CD4-positive, CD25-positive, alpha-beta regulatory T cell (primary cell): ENCODE data around the gene ZKSCAN1. TPM values are rescaled to one million over a fixed set of nuclear protein-coding genes. Genes with fewer than 3 reads are reported as not detected.

ENCODE experiments used
- ATAC-seq, 2 donors: fragments of 150-1000 bp; cut with Tn5 transposase; one replicate each; pipeline ENCODE4 v1.10.0; 2021; ENCODE audit warnings: low read depth in 2 of 2, moderate number of reproducible peaks in 2 of 2, moderate library complexity in 1 of 2
- DNase-seq, 3 donors: peaks; one replicate each; pipeline versions ENCODE4 v3.0.0 to v3.0.0-alpha.2; 2012 to 2022; ENCODE audit warnings: mixed read lengths in 1 of 3
- H3K27ac ChIP-seq: one replicate; pipeline ENCODE4 v1.7.0; 2013; ENCODE audit warnings: mild to moderate bottlenecking, low read length; ENCODE audit not compliant: insufficient read depth, poor library complexity, severe bottlenecking
- H3K27me3 ChIP-seq: one replicate; pipeline ENCODE4 v1.7.0; 2013; ENCODE audit warnings: low read length; ENCODE audit not compliant: control insufficient read depth, insufficient read depth
- H3K36me3 ChIP-seq: one replicate; pipeline ENCODE4 v1.7.0; 2013; ENCODE audit warnings: mild to moderate bottlenecking, low read length, moderate library complexity; ENCODE audit not compliant: control insufficient read depth, insufficient read depth
- H3K4me1 ChIP-seq: 2 replicates; pipeline ENCODE4 v1.7.0; 2013; ENCODE audit warnings: mild to moderate bottlenecking, low read length; ENCODE audit not compliant: insufficient read depth, control insufficient read depth, poor library complexity, severe bottlenecking
- H3K4me3 ChIP-seq: one replicate; pipeline ENCODE4 v1.7.0; 2013; ENCODE audit warnings: low read depth, mild to moderate bottlenecking, low read length, moderate library complexity
- H3K9me3 ChIP-seq, 2 experiments: 1 replicate in 1 of 2; 2 replicates in 1 of 2; pipeline ENCODE4 v1.7.0; 2013; ENCODE audit warnings: low read length in 2 of 2, mild to moderate bottlenecking in 1 of 2, moderate library complexity in 1 of 2; ENCODE audit not compliant: control insufficient read depth in 2 of 2
- H3K27ac Mint-ChIP-seq, 3 donors: one replicate each; pipeline ENCODE4 v1.8.0; 2020 to 2022; ENCODE audit warnings: mild to moderate bottlenecking in 3 of 3, mixed read lengths in 3 of 3, moderate library complexity in 2 of 3
- H3K27me3 Mint-ChIP-seq: one replicate; pipeline ENCODE4 v1.8.0; 2022; ENCODE audit warnings: mild to moderate bottlenecking, mixed read lengths
- H3K36me3 Mint-ChIP-seq: one replicate; pipeline ENCODE4 v1.8.0; 2020; ENCODE audit warnings: mixed read lengths
- H3K4me1 Mint-ChIP-seq, 4 donors: one replicate each; pipeline ENCODE4 v1.8.0; 2020 to 2022; ENCODE audit warnings: mixed read lengths in 4 of 4, mild to moderate bottlenecking in 1 of 4
- H3K4me3 Mint-ChIP-seq, 4 donors: one replicate each; pipeline ENCODE4 v1.8.0; 2020 to 2022; ENCODE audit warnings: mild to moderate bottlenecking in 4 of 4, mixed read lengths in 4 of 4, moderate library complexity in 3 of 4
- H3K9me3 Mint-ChIP-seq, 7 donors: one replicate each; pipeline ENCODE4 v1.8.0; 2020 to 2022; ENCODE audit warnings: mixed read lengths in 7 of 7, mild to moderate bottlenecking in 3 of 7, moderate library complexity in 2 of 7
- polyA plus RNA-seq, 4 donors: library from polyadenylated mRNA; unstranded; fragments of 300-500 nt; fragmentation: Illumina TruSeq; gene quantifications; one replicate each; pipeline ENCODE4 v1.2.3, GENCODE V29; 2021
- total RNA-seq: library from RNA; stranded (reverse); gene quantifications from one replicate; pipeline ENCODE4 v1.2.3, GENCODE V29; 2022

Gene ZKSCAN1
- total and polyA plus RNA-seq, 5 donors from 2014 or later: 21.6 to 57.8 (median 27.2) TPM

- no peak overlapping the region for H3K4me3 Mint-ChIP-seq
- no peak overlapping the region for H3K4me3 ChIP-seq
- DNase-seq: no peak
- no peak overlapping the region for H3K27ac ChIP-seq
- no peaks in the 10 kb centered on the region for H3K9me3 ChIP-seq
- peaks cover 30% of the 10 kb centered on the region for H3K36me3 Mint-ChIP-seq
- no peaks in the 10 kb centered on the region for H3K27me3 Mint-ChIP-seq
- ATAC-seq: no peak
- no peaks in the 10 kb centered on the region for H3K4me1 Mint-ChIP-seq
- no peak overlapping the region for H3K27ac Mint-ChIP-seq
- H3K4me1 ChIP-seq: no peaks in the 10 kb centered on the region
- no peaks in the 10 kb centered on the region for H3K9me3 Mint-ChIP-seq
- no peaks in the 10 kb centered on the region for H3K27me3 ChIP-seq
- H3K36me3 ChIP-seq: peaks cover 22% of the 10 kb centered on the region
These were observed 46.3 kb downstream of the ZKSCAN1 start for GRCh38 chr7:100061518-100062193.

- Histone ChIP-seq H3K9me3 (no peaks in the 10 kb centered on the region), H3K27ac (no peak overlapping the region), H3K4me1 (no peaks in the 10 kb centered on the region), H3K36me3 (peaks cover 17% of the 10 kb centered on the region), H3K4me3 (no peak overlapping the region), H3K27me3 (no peaks in the 10 kb centered on the region)
- DNase-seq (no peak), ATAC-seq (no peak)
- no peak overlapping the region for H3K27ac Mint-ChIP-seq
- peaks cover 33% of the 10 kb centered on the region for H3K36me3 Mint-ChIP-seq
- no peaks in the 10 kb centered on the region for H3K27me3 Mint-ChIP-seq
- H3K4me3 Mint-ChIP-seq: no peak overlapping the region
- H3K9me3 Mint-ChIP-seq: peaks cover 0 to 2% (median 0%) of the 10 kb centered on the region in 7 donors
- H3K4me1 Mint-ChIP-seq: no peaks in the 10 kb centered on the region
These were observed 48.0 kb downstream of the ZKSCAN1 start for GRCh38 chr7:100063376-100063775.

DNA sequence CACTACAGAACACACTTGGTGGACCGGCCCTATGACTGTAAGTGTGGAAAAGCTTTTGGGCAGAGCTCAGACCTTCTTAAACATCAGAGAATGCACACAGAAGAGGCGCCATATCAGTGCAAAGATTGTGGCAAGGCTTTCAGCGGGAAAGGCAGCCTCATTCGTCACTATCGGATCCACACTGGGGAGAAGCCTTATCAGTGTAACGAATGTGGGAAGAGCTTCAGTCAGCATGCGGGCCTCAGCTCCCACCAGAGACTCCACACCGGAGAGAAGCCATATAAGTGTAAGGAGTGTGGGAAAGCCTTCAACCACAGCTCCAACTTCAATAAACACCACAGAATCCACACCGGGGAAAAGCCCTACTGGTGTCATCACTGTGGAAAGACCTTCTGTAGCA, 48.8 kb downstream of the ZKSCAN1 start:
- Mint-ChIP-seq H3K27ac (no peak overlapping the region), H3K36me3 (peaks cover 33% of the 10 kb centered on the region), H3K27me3 (no peaks in the 10 kb centered on the region), H3K9me3 (peaks cover 0 to 2% (median 0%) of the 10 kb centered on the region in 7 donors), H3K4me1 (no peaks in the 10 kb centered on the region), H3K4me3 (no peak overlapping the region)
- no peak for ATAC-seq
- Histone ChIP-seq H3K4me1 (no peaks in the 10 kb centered on the region), H3K27ac (no peak overlapping the region), H3K36me3 (peaks cover 17% of the 10 kb centered on the region), H3K9me3 (no peaks in the 10 kb centered on the region), H3K4me3 (no peak overlapping the region), H3K27me3 (no peaks in the 10 kb centered on the region)
- no peak for DNase-seq

GRCh38 chr7:100065452-100066186, 50.2 kb downstream of the ZKSCAN1 start:
- Mint-ChIP-seq H3K27me3 (no peaks in the 10 kb centered on the region), H3K4me3 (no peak overlapping the region), H3K36me3 (peaks cover 37% of the 10 kb centered on the region), H3K27ac (no peak overlapping the region), H3K9me3 (peaks cover 0 to 6% (median 1%) of the 10 kb centered on the region in 7 donors), H3K4me1 (no peaks in the 10 kb centered on the region)
- Histone ChIP-seq H3K27ac (no peak overlapping the region), H3K9me3 (peaks cover 2 to 6% of the 10 kb centered on the region in 2 experiments), H3K4me1 (no peaks in the 10 kb centered on the region), H3K36me3 (peaks cover 27% of the 10 kb centered on the region), H3K4me3 (no peak overlapping the region), H3K27me3 (no peaks in the 10 kb centered on the region)
- ATAC-seq (no peak), DNase-seq (no peak)

GRCh38 chr7:100066953-100067352, 51.6 kb downstream of the ZKSCAN1 start:
- Mint-ChIP-seq H3K4me3 (no peak overlapping the region), H3K27me3 (no peaks in the 10 kb centered on the region), H3K9me3 (peaks cover 0 to 19% (median 9%) of the 10 kb centered on the region in 7 donors), H3K36me3 (peaks cover 45% of the 10 kb centered on the region), H3K4me1 (peaks cover 0 to under 1% (median 0%) of the 10 kb centered on the region in 4 donors), H3K27ac (no peak overlapping the region)
- peaks cover 15 to 20% of the 10 kb centered on the region in 2 experiments for H3K9me3 ChIP-seq
- peaks cover 40% of the 10 kb centered on the region for H3K36me3 ChIP-seq
- no peaks in the 10 kb centered on the region for H3K4me1 ChIP-seq
- ATAC-seq (no peak), DNase-seq (no peak)
- H3K27ac ChIP-seq: no peak overlapping the region
- no peak overlapping the region for H3K4me3 ChIP-seq
- no peaks in the 10 kb centered on the region for H3K27me3 ChIP-seq

DNA sequence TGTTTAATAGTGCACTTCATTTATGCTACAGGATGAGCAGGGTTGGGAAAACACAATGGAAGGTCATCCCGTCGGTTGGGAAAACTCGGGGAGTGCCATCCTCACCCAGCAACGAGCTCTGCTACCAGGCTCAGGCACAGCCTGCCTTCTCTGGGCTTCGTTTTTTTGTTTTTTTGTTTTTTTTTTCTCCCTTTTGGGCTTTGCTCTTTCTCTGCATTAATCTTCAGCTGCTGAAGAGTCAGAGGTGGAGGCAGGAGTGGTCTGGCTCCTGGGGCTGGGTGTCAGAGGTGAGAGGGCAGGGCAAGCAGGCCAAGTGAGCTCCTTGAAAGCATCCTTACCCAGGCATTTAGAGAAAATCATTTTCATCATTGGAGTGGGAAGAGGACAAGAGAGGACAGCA, 54.6 kb downstream of the ZKSCAN1 start:
- Mint-ChIP-seq H3K4me1 (peaks cover 0 to 6% (median 0%) of the 10 kb centered on the region in 4 donors), H3K9me3 (peaks cover 0 to 30% (median 9%) of the 10 kb centered on the region in 7 donors), H3K27ac (peak overlapping the region in 1 of 3 donors; percentile 71), H3K27me3 (no peaks in the 10 kb centered on the region), H3K4me3 (no peak overlapping the region), H3K36me3 (peaks cover 53% of the 10 kb centered on the region)
- no peaks in the 10 kb centered on the region for H3K27me3 ChIP-seq
- no peak for ATAC-seq
- H3K4me1 ChIP-seq: no peaks in the 10 kb centered on the region
- H3K9me3 ChIP-seq: peaks cover 21 to 31% of the 10 kb centered on the region in 2 experiments
- peaks cover 58% of the 10 kb centered on the region for H3K36me3 ChIP-seq
- no peak overlapping the region for H3K4me3 ChIP-seq
- no peak for DNase-seq
- H3K27ac ChIP-seq: no peak overlapping the region

GRCh38 chr7:100071018-100071723, 55.8 kb downstream of the ZKSCAN1 start:
- Histone ChIP-seq H3K27me3 (no peaks in the 10 kb centered on the region), H3K36me3 (peaks cover 64% of the 10 kb centered on the region), H3K4me3 (no peak overlapping the region), H3K4me1 (no peaks in the 10 kb centered on the region), H3K27ac (no peak overlapping the region), H3K9me3 (peaks cover 21 to 31% of the 10 kb centered on the region in 2 experiments)
- H3K4me1 Mint-ChIP-seq: peaks cover 0 to 6% (median 2%) of the 10 kb centered on the region in 4 donors
- DNase-seq (no peak), ATAC-seq (no peak)
- no peak overlapping the region for H3K4me3 Mint-ChIP-seq
- H3K36me3 Mint-ChIP-seq: peaks cover 64% of the 10 kb centered on the region
- H3K27me3 Mint-ChIP-seq: no peaks in the 10 kb centered on the region
- H3K9me3 Mint-ChIP-seq: peaks cover 0 to 32% (median 9%) of the 10 kb centered on the region in 7 donors
- no peak overlapping the region for H3K27ac Mint-ChIP-seq
